ENCODE results near the gene KLHDC7B. TPM values are rescaled to one million over a fixed set of nuclear protein-coding genes. Genes with fewer than 3 reads are reported as not detected.

The KLHDC7B gene
- total RNA-seq, 1 donor from 2014 or later: 16.3 TPM

DNA sequence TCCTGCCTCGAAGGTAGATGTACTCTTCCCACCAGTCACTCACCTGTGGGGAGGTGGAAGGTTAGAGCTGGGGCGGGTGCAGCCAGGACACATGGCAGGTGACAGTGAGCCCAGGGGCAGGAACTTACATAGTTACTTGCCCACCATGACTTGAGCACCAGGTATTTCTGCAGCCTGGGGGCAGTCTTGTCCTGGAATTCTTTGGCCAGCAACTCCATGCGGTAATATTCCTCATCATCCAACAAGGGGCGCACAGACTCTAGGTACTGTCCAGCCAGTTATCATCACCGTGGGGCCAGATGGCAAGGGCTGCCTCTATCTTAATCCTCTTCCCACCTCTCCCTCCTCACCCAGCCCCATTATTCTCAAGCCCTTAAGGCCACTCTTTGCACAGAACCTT lies 30.4 kb downstream of the KLHDC7B start:
- peak; percentile 32 for DNase-seq (ENCODE audit: low read depth)
- Histone ChIP-seq H3K4me3 (ENCODE audit: low read depth, low read length) (no peak overlapping the region), H3K27me3 (ENCODE audit: control insufficient read depth, insufficient read depth, low read length) (peaks cover 22% of the 10 kb centered on the region), H3K36me3 (ENCODE audit: control insufficient read depth, insufficient read depth, low read length) (no peaks in the 10 kb centered on the region)
- TF ChIP-seq, protein P1, sequence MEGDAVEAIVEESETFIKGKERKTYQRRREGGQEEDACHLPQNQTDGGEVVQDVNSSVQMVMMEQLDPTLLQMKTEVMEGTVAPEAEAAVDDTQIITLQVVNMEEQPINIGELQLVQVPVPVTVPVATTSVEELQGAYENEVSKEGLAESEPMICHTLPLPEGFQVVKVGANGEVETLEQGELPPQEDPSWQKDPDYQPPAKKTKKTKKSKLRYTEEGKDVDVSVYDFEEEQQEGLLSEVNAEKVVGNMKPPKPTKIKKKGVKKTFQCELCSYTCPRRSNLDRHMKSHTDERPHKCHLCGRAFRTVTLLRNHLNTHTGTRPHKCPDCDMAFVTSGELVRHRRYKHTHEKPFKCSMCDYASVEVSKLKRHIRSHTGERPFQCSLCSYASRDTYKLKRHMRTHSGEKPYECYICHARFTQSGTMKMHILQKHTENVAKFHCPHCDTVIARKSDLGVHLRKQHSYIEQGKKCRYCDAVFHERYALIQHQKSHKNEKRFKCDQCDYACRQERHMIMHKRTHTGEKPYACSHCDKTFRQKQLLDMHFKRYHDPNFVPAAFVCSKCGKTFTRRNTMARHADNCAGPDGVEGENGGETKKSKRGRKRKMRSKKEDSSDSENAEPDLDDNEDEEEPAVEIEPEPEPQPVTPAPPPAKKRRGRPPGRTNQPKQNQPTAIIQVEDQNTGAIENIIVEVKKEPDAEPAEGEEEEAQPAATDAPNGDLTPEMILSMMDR (IDR thresholded peaks at IDR 0.05; ENCODE audit: insufficient read depth, low read length, poor library complexity, severe bottlenecking): peak; percentile 58

DNA sequence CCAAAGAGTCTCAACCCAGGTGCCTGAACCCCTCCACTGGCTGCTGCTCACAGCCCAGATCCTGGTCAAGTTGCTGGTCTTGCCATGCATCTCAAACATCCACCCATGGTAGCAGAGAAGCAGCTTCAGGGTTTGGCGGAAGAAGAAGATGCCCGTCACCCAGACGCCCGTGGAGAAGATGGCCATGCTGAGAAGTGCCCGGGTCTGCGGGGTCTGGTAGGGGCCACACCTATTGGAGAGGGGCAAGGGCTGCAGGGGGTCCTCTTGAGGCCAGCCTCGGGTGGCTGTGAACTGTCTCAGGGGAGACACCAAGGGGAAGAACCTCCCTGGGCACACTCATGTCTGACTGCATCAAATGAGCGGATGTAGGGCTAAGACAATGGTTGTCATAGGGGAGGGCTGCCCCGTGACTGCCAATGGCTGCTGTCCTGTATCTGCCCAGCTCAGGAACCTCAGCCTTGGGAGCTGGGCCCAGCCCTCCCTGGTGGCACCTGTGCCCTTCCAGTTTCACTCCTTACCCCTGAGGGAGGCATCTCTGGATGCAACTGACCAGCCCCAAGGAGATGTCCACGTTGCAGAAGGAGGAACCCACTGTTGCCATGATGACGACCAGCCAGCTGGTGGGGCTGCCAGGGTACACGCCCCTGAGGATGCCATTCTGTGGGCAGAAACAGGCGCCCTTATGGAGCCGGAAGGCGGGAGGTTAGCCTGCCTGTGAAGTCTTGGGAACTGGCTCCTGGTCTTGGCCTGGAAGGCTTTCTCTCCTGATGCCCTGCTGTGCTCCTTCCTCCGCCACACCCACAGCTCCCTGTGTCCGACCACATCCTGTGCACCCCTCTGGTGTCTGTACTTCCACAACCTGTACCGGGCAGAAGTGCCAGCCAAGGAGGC lies 31.4 kb downstream of the KLHDC7B start:
- TF ChIP-seq, protein P1 (IDR thresholded peaks at IDR 0.05; ENCODE audit: insufficient read depth, low read length, poor library complexity, severe bottlenecking): no peak
- no peaks in the 10 kb centered on the region for H3K36me3 ChIP-seq (ENCODE audit: control insufficient read depth, insufficient read depth, low read length)
- DNase-seq (ENCODE audit: low read depth): no peak
- H3K27me3 ChIP-seq (ENCODE audit: control insufficient read depth, insufficient read depth, low read length): peaks cover 22% of the 10 kb centered on the region
- H3K4me3 ChIP-seq (ENCODE audit: low read depth, low read length): no peak overlapping the region

DNA sequence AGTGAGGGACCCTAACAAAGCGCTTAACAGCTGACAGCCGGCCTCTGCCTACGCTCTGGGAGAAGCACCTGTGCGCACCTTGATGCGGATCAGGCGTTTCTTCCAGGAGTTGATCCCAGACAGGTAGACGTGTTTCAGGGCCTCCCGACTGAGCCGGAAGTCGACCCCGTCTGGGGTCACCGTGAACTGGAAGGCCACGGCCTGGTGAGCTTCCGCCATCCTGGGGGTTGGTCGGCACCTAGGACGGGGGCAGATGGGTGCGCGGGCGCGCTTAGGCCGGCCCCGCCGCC lies 31.9 kb downstream of the KLHDC7B start:
- Histone ChIP-seq H3K27me3 (ENCODE audit: control insufficient read depth, insufficient read depth, low read length) (peaks cover 22% of the 10 kb centered on the region), H3K36me3 (ENCODE audit: control insufficient read depth, insufficient read depth, low read length) (no peaks in the 10 kb centered on the region), H3K4me3 (ENCODE audit: low read depth, low read length) (no peak overlapping the region)
- DNase-seq (ENCODE audit: low read depth): no peak
- TF ChIP-seq, protein P1 (IDR thresholded peaks at IDR 0.05; ENCODE audit: insufficient read depth, low read length, poor library complexity, severe bottlenecking): no peak

DNA sequence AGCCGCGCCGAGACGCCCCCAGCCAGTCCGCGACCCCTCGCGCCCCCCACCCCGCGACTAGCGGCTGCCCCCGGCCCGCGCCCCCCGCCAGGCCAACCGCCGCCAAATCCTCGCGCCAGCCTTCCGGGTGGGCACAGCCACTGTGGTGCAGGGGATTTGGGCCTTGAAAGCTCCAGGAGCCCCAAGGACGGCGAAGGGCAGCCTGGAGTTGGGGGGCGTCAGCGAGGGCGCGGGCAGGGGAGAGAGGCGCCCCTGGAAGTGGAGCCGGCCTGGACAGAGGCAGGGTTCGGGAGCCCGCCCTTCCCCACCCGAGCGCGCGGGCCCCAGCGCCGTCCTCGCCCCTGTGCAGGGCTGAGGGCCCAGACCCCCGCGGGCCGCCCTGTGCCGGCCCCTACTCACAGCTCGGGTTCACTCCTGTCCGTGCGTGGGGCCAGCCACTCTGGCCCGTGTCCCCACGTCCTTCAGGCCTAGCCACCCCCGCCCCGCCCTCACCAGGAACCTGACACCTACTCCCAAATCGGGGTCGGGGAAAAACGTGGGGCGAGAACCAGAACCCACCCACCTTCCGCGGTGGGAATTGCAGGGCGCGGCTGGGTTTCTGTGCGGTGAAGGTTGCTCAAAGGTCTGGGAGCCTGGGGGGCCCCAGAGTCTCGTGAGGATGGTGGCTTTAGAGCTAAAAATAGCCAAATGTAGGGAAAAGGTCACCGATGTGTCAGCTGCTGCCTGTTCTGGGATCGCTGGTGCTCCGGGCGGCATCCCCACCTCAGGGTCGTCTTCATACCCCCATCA lies 32.5 kb downstream of the KLHDC7B start, which contains the start of gene CPT1B:
CPT1B (minus strand) TSS at position 441 of the 789 bp plus-strand sequence. CDS start 512 bp downstream, outside the sequence.
- TF ChIP-seq, protein P1 (IDR thresholded peaks at IDR 0.05; ENCODE audit: insufficient read depth, low read length, poor library complexity, severe bottlenecking): no peak
- Histone ChIP-seq H3K36me3 (ENCODE audit: control insufficient read depth, insufficient read depth, low read length) (no peaks in the 10 kb centered on the region), H3K27me3 (ENCODE audit: control insufficient read depth, insufficient read depth, low read length) (peaks cover 22% of the 10 kb centered on the region), H3K4me3 (ENCODE audit: low read depth, low read length) (no peak within 1 kb of the TSS)
- no peak for DNase-seq (ENCODE audit: low read depth)

DNA sequence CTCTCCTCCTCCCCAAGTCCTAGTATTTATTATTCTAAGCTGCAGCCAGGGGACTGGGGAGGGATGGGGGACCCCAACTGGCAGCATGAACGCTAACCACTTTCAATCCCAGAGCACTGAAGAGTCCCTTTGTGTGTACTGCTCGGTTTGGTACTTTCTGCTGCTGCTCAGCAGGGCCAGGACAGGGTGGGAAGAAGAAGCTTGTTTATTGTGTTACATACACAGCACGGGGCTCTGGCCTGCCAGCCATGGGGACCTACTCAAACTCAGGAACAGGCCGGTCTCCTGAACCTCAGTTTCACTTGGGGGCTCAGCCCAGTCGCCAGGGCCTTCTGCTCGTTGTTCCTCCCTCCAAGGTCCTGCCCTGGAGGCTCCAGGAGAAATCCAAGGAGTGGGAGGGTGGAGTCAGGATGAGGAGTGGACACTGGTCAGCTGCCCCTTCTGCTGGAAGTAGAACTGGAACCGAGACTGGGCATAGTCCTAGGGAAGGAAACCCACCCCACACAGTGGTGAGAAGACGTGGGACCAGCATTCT lies 33.1 kb downstream of the KLHDC7B start:
- TF ChIP-seq, protein P1 (IDR thresholded peaks at IDR 0.05; ENCODE audit: insufficient read depth, low read length, poor library complexity, severe bottlenecking): no peak
- H3K27me3 ChIP-seq (ENCODE audit: control insufficient read depth, insufficient read depth, low read length): peaks cover 22% of the 10 kb centered on the region
- DNase-seq (ENCODE audit: low read depth): no peak

More for the DNA sequence above, 33.1 kb downstream of the KLHDC7B start:
- no peak overlapping the region for H3K4me3 ChIP-seq (ENCODE audit: low read depth, low read length)
- no peaks in the 10 kb centered on the region for H3K36me3 ChIP-seq (ENCODE audit: control insufficient read depth, insufficient read depth, low read length)
